Measurements from ENCODE around the gene PFN1.
"Not testable (repeated sequence)": the region's sequence is repeated elsewhere in the genome, so short reads cannot be mapped to it uniquely, and the experiment has no call there.

The PFN1 gene

DNA sequence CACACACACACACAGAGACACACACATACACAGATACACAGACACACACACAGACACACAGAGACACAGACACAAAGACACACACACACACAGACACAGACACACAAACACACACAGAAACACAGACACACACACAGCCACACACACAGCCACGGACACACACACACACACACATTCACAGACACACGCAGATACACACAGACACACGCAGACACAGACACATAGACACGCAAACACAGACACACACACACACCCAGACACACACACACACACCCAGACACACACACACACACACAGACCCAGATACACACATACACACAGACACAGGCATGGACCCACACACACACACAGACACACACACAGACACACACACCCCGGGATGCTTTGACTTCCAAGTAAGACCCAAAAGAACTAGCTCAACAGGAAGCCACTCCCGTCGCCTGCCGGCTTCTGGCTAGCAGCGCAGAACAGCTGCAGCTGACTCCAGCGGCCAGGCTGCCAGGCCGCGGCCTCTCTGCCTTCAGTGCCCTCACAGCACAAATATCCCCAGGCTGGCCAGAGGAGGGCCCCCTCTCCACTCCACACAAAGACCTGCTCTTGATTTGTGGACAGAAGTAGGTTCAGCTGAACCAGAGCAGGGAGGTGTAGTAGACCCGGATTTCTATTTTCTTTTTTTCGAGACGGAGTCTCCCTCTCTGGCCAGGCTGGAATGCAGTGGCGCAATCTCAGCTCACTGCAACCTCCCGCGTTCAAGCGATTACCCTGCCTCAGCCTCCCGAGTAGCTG, 39.4 kb downstream of the PFN1 start:
- peak; percentile 96 to 98 for DNase-seq (ENCODE audit: low read depth in 2 of 2)
- no peak overlapping the region for H3K4me3 ChIP-seq (replicated peaks in 1 of 2; ENCODE audit: low read depth in 2 of 2, low read length in 2 of 2)
- TF ChIP-seq, protein P1, sequence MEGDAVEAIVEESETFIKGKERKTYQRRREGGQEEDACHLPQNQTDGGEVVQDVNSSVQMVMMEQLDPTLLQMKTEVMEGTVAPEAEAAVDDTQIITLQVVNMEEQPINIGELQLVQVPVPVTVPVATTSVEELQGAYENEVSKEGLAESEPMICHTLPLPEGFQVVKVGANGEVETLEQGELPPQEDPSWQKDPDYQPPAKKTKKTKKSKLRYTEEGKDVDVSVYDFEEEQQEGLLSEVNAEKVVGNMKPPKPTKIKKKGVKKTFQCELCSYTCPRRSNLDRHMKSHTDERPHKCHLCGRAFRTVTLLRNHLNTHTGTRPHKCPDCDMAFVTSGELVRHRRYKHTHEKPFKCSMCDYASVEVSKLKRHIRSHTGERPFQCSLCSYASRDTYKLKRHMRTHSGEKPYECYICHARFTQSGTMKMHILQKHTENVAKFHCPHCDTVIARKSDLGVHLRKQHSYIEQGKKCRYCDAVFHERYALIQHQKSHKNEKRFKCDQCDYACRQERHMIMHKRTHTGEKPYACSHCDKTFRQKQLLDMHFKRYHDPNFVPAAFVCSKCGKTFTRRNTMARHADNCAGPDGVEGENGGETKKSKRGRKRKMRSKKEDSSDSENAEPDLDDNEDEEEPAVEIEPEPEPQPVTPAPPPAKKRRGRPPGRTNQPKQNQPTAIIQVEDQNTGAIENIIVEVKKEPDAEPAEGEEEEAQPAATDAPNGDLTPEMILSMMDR (IDR thresholded peaks at IDR 0.05; ENCODE audit: low read depth, low read length): peak; percentile 93

DNA sequence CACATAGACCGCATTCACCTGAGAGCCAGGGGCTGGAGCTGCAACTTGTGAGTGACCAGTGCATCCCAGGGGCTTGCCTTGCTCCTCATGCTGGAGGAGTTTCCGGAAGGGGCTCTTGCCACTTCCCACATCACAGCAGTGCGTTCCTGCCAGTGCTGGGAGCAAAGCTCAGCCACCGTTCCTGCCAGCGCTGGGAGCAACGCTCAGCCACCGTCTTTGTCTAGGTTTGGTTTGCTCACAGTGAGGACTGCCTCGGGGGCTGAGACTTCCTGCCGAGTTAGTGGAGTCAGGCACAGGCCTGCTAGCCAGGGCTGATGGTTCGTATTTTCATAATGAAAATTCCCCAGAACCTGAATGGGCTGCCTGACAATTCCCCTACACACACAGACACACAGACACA, 40.0 kb downstream of the PFN1 start:
- TF ChIP-seq, protein P1 (IDR thresholded peaks at IDR 0.05; ENCODE audit: low read depth, low read length): no peak
- no peak overlapping the region for H3K4me3 ChIP-seq (replicated peaks in 1 of 2; ENCODE audit: low read depth in 2 of 2, low read length in 2 of 2)
- peak in 1 of 2 donors; percentile 23 for DNase-seq (ENCODE audit: low read depth in 2 of 2)

DNA sequence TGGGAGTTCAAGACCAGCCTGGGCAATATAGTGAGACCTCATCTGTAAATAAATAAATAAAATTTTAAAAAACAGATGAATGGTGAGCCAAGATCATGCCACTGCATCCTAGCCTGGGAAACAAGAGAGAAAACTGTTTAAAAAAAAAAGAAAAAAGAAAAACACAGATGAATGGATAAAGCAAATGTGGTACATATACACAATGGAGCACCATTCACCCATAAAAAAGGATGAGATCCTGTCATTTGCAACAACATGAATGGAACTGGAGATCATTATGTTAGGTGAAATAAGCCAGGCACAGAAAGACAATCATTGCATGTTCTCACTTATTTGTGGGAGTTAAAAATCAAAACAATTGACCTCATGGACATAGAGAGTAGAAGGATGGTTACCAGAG, 41.7 kb downstream of the PFN1 start:
- not testable (repeated sequence) for DNase-seq (ENCODE audit: low read depth in 2 of 2); H3K4me3 ChIP-seq (replicated peaks in 1 of 2; ENCODE audit: low read depth in 2 of 2, low read length in 2 of 2)

DNA sequence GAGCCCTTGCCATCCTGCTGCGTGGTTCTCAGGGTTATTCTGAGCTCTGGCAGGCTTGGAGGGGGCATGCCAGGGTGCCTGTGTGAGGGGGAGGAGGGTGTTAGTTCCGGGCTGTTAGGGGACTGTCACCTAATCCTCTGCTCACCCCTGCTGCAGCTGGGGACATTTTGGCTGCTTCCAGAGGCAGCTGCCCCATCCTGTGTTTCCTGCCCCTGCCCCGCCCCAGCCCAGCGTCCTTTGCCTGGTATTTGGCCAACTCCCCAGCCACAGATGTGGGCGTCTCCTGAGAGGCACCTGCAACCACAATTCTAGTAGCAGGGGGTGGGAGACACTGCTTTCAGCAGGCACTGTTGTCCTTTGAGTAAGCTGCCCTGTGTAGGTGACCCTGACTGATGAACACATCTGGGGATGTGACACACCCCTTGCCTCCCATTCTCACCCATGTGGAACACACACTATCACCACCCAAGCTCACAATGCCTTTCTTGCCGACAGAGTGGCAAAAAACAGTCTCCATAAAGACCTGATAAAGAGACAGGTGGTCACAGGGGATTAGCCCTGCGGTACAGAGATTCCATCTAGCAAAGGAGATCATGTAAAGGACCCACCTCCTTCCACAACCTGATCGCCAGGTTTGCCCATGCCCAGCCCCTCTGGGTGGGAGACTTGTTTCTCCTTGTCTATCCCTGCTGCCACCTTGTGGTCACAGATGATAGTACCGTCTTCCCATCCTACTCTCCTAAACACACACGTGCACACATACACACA, 45.1 kb downstream of the PFN1 start, which contains the start of gene CHRNE:
Gene CHRNE (minus strand): TSS at position 48 of the 768 bp plus-strand sequence. CDS start 35 bp downstream, at position 13.
- peak; percentile 84 to 85 for DNase-seq (ENCODE audit: low read depth in 2 of 2)
- H3K4me3 ChIP-seq (replicated peaks in 1 of 2; ENCODE audit: low read depth in 2 of 2, low read length in 2 of 2): no peak within 1 kb of the TSS
- TF ChIP-seq, protein P1 (IDR thresholded peaks at IDR 0.05; ENCODE audit: low read depth, low read length): peak; percentile 85

DNA sequence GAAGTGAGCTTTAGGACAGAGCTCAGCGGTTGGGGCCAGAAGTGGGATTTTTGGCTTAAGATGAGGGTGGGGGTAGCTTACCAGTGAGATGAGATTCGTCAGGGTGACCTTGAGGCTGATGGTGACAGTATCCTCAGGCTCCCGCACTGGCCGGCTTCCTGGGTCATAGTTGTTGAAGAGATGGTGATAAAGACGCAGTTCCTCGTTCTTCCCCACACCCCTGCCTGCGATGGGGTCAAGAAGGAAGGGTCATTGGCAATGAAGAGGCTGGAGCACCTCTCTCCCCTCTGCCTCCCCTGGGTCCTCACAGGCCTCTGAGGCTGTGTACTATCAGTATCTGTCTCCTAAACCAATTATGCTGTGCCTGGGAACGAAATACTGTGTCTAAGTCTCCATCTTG, 45.8 kb downstream of the PFN1 start:
- no peak overlapping the region for H3K4me3 ChIP-seq (replicated peaks in 1 of 2; ENCODE audit: low read depth in 2 of 2, low read length in 2 of 2)
- no peak for DNase-seq (ENCODE audit: low read depth in 2 of 2)
- TF ChIP-seq, protein P1 (IDR thresholded peaks at IDR 0.05; ENCODE audit: low read depth, low read length): no peak

DNA sequence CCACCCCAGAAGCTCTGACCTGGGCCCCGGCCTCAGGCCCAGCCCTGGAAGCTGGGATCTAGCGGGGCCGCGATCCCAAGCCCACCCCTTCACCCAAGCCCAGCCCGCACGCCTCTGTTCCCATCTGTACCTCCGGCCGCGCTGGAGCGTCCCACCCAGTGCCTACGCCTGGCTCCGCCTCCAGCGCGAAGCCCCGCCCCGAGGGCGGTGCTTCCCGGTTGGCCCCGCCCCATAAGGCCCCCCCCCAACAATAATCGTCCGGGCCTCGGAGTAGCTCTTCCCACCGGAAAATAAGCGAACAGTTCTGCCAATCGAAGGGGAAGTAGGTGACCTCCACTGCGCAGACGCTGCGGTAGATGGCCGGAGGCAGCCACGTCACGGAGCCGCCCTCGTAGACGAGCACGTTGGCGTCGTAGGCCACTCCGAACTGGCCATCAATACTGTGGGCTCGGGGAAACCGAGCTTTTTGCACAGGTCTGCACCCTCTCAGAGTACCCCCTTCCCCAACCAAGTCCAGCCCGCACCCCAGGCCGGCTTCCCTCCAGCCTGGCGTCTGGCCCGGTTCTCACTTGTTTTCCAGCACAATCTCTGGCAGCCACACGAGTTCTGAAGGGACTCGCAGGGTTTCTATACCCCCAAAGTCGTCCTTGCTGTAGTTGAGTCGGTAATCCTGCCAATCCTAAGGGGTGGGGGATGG, 46.5 kb downstream of the PFN1 start:
- no peak for DNase-seq (ENCODE audit: low read depth in 2 of 2)
- no peak overlapping the region for H3K4me3 ChIP-seq (replicated peaks in 1 of 2; ENCODE audit: low read depth in 2 of 2, low read length in 2 of 2)
- TF ChIP-seq, protein P1 (IDR thresholded peaks at IDR 0.05; ENCODE audit: low read depth, low read length): no peak
